GM23338 (cell line): ENCODE data around the gene ADGRD1. TPM values are rescaled to one million over a fixed set of nuclear protein-coding genes. Genes with fewer than 3 reads are reported as not detected.

Experiments used
- ATAC-seq: fragments of 200-7000 bp; cut with Tn5 transposase; 3 replicates; pipeline ENCODE4 v1.9.1; 2020
- DNase-seq: peaks from one replicate; pipeline ENCODE4 v3.0.0-alpha.2; 2015; ENCODE audit warnings: low spot score
- H2AFZ ChIP-seq: fragments of 200-600 bp; sonication (generic); 2 replicates; pipeline ENCODE4 v1.8.0; 2016; ENCODE audit warnings: antibody characterized with exemption, mild to moderate bottlenecking, moderate library complexity
- H3F3A ChIP-seq: fragments of 200-600 bp; sonication (generic); replicated peaks from 2 replicates; pipeline ENCODE4 v1.8.0; 2017; ENCODE audit warnings: antibody characterized with exemption, mixed run types, low read depth
- H3K27ac ChIP-seq: fragments of 200-600 bp; sonication (generic); 2 replicates; pipeline ENCODE4 v1.6.1; 2016; ENCODE audit warnings: low read depth
- H3K27me3 ChIP-seq: fragments of 200-600 bp; sonication (generic); 2 replicates; pipeline ENCODE4 v1.8.0; 2016; ENCODE audit warnings: mild to moderate bottlenecking, mixed run types, moderate library complexity; ENCODE audit not compliant: insufficient read depth
- H3K36me3 ChIP-seq: fragments of 200-600 bp; sonication (generic); 2 replicates; pipeline ENCODE4 v1.8.0; 2016; ENCODE audit warnings: mild to moderate bottlenecking; ENCODE audit not compliant: insufficient read depth
- H3K4me1 ChIP-seq: fragments of 200-600 bp; sonication (generic); 2 replicates; pipeline ENCODE4 v1.8.0; 2016; ENCODE audit warnings: mild to moderate bottlenecking, moderate library complexity; ENCODE audit not compliant: insufficient read depth
- H3K4me2 ChIP-seq: fragments of 200-600 bp; sonication (generic); 2 replicates; pipeline ENCODE4 v1.7.1; 2017; ENCODE audit warnings: mixed run types
- H3K4me3 ChIP-seq: fragments of 200-600 bp; sonication (generic); 2 replicates; pipeline ENCODE4 v1.6.1; 2016; ENCODE audit warnings: mixed run types
- H3K79me2 ChIP-seq: fragments of 200-600 bp; sonication (generic); replicated peaks from 2 replicates; pipeline ENCODE4 v1.8.0; 2017; ENCODE audit warnings: mild to moderate bottlenecking; ENCODE audit not compliant: insufficient read depth
- H3K9me2 ChIP-seq: fragments of 200-600 bp; sonication (generic); 2 replicates; pipeline ENCODE4 v1.8.0; 2017; ENCODE audit not compliant: insufficient read depth
- H4K20me1 ChIP-seq: fragments of 200-600 bp; sonication (generic); replicated peaks from 2 replicates; pipeline ENCODE4 v1.8.0; 2017; ENCODE audit warnings: mild to moderate bottlenecking; ENCODE audit not compliant: insufficient read depth
- H3K27ac Mint-ChIP-seq: 2 replicates; pipeline ENCODE4 v1.8.0; 2020; ENCODE audit warnings: inconsistent platforms, mild to moderate bottlenecking, moderate library complexity, mixed read lengths
- H3K27me3 Mint-ChIP-seq: 3 replicates; pipeline ENCODE4 v1.8.0; 2022; ENCODE audit warnings: low read depth, mild to moderate bottlenecking, moderate library complexity, mixed read lengths, inconsistent platforms; ENCODE audit not compliant: insufficient read depth, poor library complexity
- H3K36me3 Mint-ChIP-seq: 3 replicates; pipeline ENCODE4 v1.8.0; 2021; ENCODE audit warnings: low read depth, mild to moderate bottlenecking, inconsistent platforms, moderate library complexity, mixed read lengths
- H3K4me1 Mint-ChIP-seq: 3 replicates; pipeline ENCODE4 v1.8.0; 2020; ENCODE audit warnings: mild to moderate bottlenecking, inconsistent platforms, mixed read lengths
- H3K4me3 Mint-ChIP-seq: 3 replicates; pipeline ENCODE4 v1.8.0; 2021; ENCODE audit warnings: moderate library complexity, mild to moderate bottlenecking, inconsistent platforms, mixed read lengths
- H3K9me3 Mint-ChIP-seq: 3 replicates; pipeline ENCODE4 v1.8.0; 2020; ENCODE audit warnings: moderate library complexity, mild to moderate bottlenecking, inconsistent platforms, mixed read lengths
- CREB1 ChIP-seq: fragments of 250-450 bp; sonication (Bioruptor Pico); IDR thresholded peaks from 2 replicates; pipeline ENCODE4 v1.5.0; 2020; ENCODE audit warnings: low read depth, mild to moderate bottlenecking, moderate library complexity
- CTCF ChIP-seq, 2 experiments: fragments of 200-600 bp in 1 of 2; sonication (generic) in 1 of 2; conservative IDR thresholded peaks; 2 replicates each; pipeline versions ENCODE4 v1.5.1 to v1.6.1; 2016 to 2017; ENCODE audit warnings: antibody characterized with exemption in 2 of 2, low read depth in 2 of 2, mild to moderate bottlenecking in 2 of 2, moderate library complexity in 1 of 2
- EZH2 ChIP-seq: fragments of 200-600 bp; sonication (generic); IDR thresholded peaks from one replicate; pipeline ENCODE4 v1.8.0; 2017; ENCODE audit warnings: antibody characterized with exemption, mild to moderate bottlenecking, low read depth; ENCODE audit not compliant: unreplicated experiment
- EZH2phosphoT487 ChIP-seq: fragments of 200-600 bp; sonication (generic); IDR thresholded peaks from one replicate; pipeline ENCODE4 v1.8.1; 2018; ENCODE audit warnings: antibody characterized with exemption; ENCODE audit not compliant: unreplicated experiment
- JUNB ChIP-seq: IDR thresholded peaks from one replicate; pipeline ENCODE4 v1.6.1; 2016; ENCODE audit warnings: antibody characterized with exemption; ENCODE audit not compliant: unreplicated experiment
- NANOG ChIP-seq: IDR thresholded peaks from 2 replicates; pipeline ENCODE4 v1.6.1; 2016; ENCODE audit warnings: antibody characterized with exemption, borderline replicate concordance
- POLR2AphosphoS5 ChIP-seq: IDR thresholded peaks from 2 replicates; pipeline ENCODE4 v1.6.1; 2016; ENCODE audit warnings: antibody characterized with exemption, low read depth
- REST ChIP-seq: IDR thresholded peaks from one replicate; pipeline ENCODE4 v1.6.1; 2018; ENCODE audit warnings: antibody characterized with exemption; ENCODE audit not compliant: unreplicated experiment
- ZNF114 ChIP-seq: fragments of 250-450 bp; sonication (Bioruptor Pico); IDR thresholded peaks from 2 replicates; pipeline ENCODE4 v1.5.0; 2020; ENCODE audit warnings: mild to moderate bottlenecking, moderate library complexity
- ZNF331 ChIP-seq: fragments of 250-450 bp; sonication (Bioruptor Pico); IDR thresholded peaks from 2 replicates; pipeline ENCODE4 v1.5.0; 2020; ENCODE audit warnings: low read depth, mild to moderate bottlenecking, moderate library complexity
- polyA plus RNA-seq: library from polyadenylated mRNA; unstranded; fragments of >200 nt; fragmentation: Nextera tagmentation; extraction: Ambion mirVana; gene quantifications from 2 replicates; pipeline ENCODE4 v1.2.1, GENCODE V29; 2016
- total RNA-seq: library from RNA; depleted of rRNA; stranded (reverse); fragments of >200 nt; shearing (Covaris generic); gene quantifications from 2 replicates; pipeline ENCODE4 v1.2.3, GENCODE V29; 2014
- TF ChIP-seq, protein P1 (sequence below): IDR thresholded peaks from 2 replicates; pipeline ENCODE4 v1.6.1; 2016; ENCODE audit warnings: antibody characterized with exemption

Gene ADGRD1
- total and polyA plus RNA-seq, 2 experiments from 2014 or later, result 1.4 TPM; not detected in 1

GRCh38 chr12:131167334-131167733, 213.6 kb downstream of the ADGRD1 start (continued):
- TF ChIP-seq EZH2phosphoT487 (no peak), ZNF331 (no peak), POLR2AphosphoS5 (no peak), JUNB (no peak), NANOG (no peak), REST (no peak), ZNF114 (CRISPR knock-in tag) (no peak), CTCF (conservative IDR thresholded peaks at IDR 0.05; ENCODE audit: low read depth in 2 of 2) (no peak)
- TF ChIP-seq, protein P1, sequence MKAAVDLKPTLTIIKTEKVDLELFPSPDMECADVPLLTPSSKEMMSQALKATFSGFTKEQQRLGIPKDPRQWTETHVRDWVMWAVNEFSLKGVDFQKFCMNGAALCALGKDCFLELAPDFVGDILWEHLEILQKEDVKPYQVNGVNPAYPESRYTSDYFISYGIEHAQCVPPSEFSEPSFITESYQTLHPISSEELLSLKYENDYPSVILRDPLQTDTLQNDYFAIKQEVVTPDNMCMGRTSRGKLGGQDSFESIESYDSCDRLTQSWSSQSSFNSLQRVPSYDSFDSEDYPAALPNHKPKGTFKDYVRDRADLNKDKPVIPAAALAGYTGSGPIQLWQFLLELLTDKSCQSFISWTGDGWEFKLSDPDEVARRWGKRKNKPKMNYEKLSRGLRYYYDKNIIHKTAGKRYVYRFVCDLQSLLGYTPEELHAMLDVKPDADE, result no peak

DNA sequence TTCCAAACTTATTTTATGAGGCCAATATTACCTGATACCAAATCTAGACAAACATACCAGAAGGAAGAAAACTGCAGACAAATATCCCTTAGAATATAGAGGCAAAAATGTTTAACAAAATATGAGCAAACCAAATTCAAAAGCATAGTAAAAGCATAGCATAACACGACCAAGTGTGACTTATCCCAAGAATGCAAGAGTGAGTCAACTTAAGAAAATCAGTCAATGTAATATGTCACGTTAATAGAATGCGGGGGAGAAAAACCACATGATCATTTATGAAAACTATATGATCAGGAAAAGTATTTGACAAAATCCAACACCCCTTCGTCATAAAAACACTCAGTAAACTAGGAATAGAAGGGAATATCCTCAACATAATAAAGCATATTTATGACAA, 217.3 kb downstream of the ADGRD1 start:
- H3K4me2 ChIP-seq, result no peak overlapping the region
- no peak for DNase-seq
- TF ChIP-seq ZNF114 (CRISPR knock-in tag), result no peak
- TF ChIP-seq CREB1 (CRISPR knock-in tag), result no peak
- no peak for TF ChIP-seq REST
- TF ChIP-seq JUNB, result no peak
- no peak for TF ChIP-seq CTCF (conservative IDR thresholded peaks at IDR 0.05; ENCODE audit: low read depth in 2 of 2)
- TF ChIP-seq ZNF331, result no peak
- no peak for TF ChIP-seq EZH2
- no peak for TF ChIP-seq POLR2AphosphoS5
- no peak for TF ChIP-seq EZH2phosphoT487
- Mint-ChIP-seq H3K9me3 (peaks cover 10% of the 10 kb centered on the region), H3K4me3 (no peak overlapping the region), H3K36me3 (no peaks in the 10 kb centered on the region), H3K27ac (no peak overlapping the region), H3K4me1 (no peaks in the 10 kb centered on the region), H3K27me3 (no peaks in the 10 kb centered on the region)
- H2AFZ ChIP-seq, result no peak overlapping the region
- no peak overlapping the region for H3K27ac ChIP-seq
- no peaks in the 10 kb centered on the region for H3K4me1 ChIP-seq
- H3K79me2 ChIP-seq, result no peaks in the 10 kb centered on the region
- no peak for ATAC-seq
- H3K9me2 ChIP-seq, result no peaks in the 10 kb centered on the region
- no peaks in the 10 kb centered on the region for H3F3A ChIP-seq
- no peaks in the 10 kb centered on the region for H3K27me3 ChIP-seq
- H4K20me1 ChIP-seq, result no peaks in the 10 kb centered on the region
- H3K36me3 ChIP-seq, result no peaks in the 10 kb centered on the region
- H3K4me3 ChIP-seq, result no peak overlapping the region
